H1 (cell line): ENCODE data around the gene DHPS. TPM values are rescaled to one million over a fixed set of nuclear protein-coding genes. Genes with fewer than 3 reads are reported as not detected.
A peak's percentile ranks its signal among the peaks of the same experiment; 100 is the strongest.

Experiments used
- CTCF ChIA-PET: fragments of 300-600 bp; sonication (Branson Sonifier 250); formaldehyde crosslinking; loops from one replicate; lab custom pipeline; 2021; ENCODE audit not compliant: partially characterized antibody; lab: Charles Lee
- POLR2A ChIA-PET: fragments of 300-600 bp; sonication (Branson Sonifier 250); formaldehyde crosslinking; loops from one replicate; lab custom pipeline; 2021; ENCODE audit warnings: inconsistent platforms; ENCODE audit not compliant: partially characterized antibody; lab: Charles Lee
- DNase-seq, 2 experiments: peaks; one replicate each; pipeline versions ENCODE4 v3.0.0 to v3.0.0-alpha.2; 2010 to 2022; ENCODE audit warnings: low spot score in 2 of 2, low read depth in 1 of 2, mixed read lengths in 1 of 2
- FAIRE-seq: peaks from 2 replicates; lab custom pipeline; 2011; peaks lifted over from hg19 to GRCh38; lab: Jason Lieb, UNC
- H2AFZ ChIP-seq: 2 replicates; pipeline ENCODE4 v1.8.1; 2012; ENCODE audit warnings: low read length, inconsistent platforms
- H2AK5ac ChIP-seq: 2 replicates; pipeline ENCODE4 v1.6.1; 2013; ENCODE audit warnings: low read depth, low read length
- H2BK120ac ChIP-seq: replicated peaks from 2 replicates; pipeline ENCODE3; 2013; ENCODE audit warnings: low read depth, low read length, inconsistent platforms
- H2BK12ac ChIP-seq: 2 replicates; pipeline ENCODE4 v1.6.1; 2013; ENCODE audit warnings: low read depth, low read length
- H2BK15ac ChIP-seq: 2 replicates; pipeline ENCODE4 v1.6.1; 2013; ENCODE audit warnings: low read length
- H2BK20ac ChIP-seq: 2 replicates; pipeline ENCODE4 v1.6.1; 2013; ENCODE audit warnings: low read length
- H2BK5ac ChIP-seq: 2 replicates; pipeline ENCODE4 v1.6.1; 2013; ENCODE audit warnings: low read depth, low read length
- H3K14ac ChIP-seq: 2 replicates; pipeline ENCODE4 v1.6.1; 2013; ENCODE audit warnings: inconsistent platforms; ENCODE audit not compliant: insufficient read length
- H3K18ac ChIP-seq: 2 replicates; pipeline ENCODE4 v1.6.1; 2013; ENCODE audit warnings: low read length; ENCODE audit errors: extremely low read depth
- H3K23ac ChIP-seq: 2 replicates; pipeline ENCODE4 v1.6.1; 2013; ENCODE audit warnings: inconsistent platforms; ENCODE audit not compliant: insufficient read length
- H3K23me2 ChIP-seq: 2 replicates; pipeline ENCODE4 v1.6.1; 2013; ENCODE audit warnings: low read depth, low read length
- H3K27ac ChIP-seq: 2 replicates; pipeline ENCODE4 v1.6.1; 2011; ENCODE audit warnings: low read depth, low read length, inconsistent platforms
- H3K27me3 ChIP-seq, 4 experiments: replicated peaks in 1 of 4; 1 replicate in 1 of 4; 2 replicates in 3 of 4; pipeline versions ENCODE4 v1.6.1 to v1.8.1; 2011 to 2013; ENCODE audit warnings: low read length in 3 of 4, mild to moderate bottlenecking in 3 of 4, inconsistent platforms in 2 of 4, mixed read lengths in 2 of 4, moderate library complexity in 1 of 4; ENCODE audit not compliant: control insufficient read depth in 3 of 4, insufficient read depth in 3 of 4; ENCODE audit errors: extremely low read depth in 1 of 4
- H3K36me3 ChIP-seq, 4 experiments: 2 replicates each; pipeline versions ENCODE4 v1.6.1 to v1.8.1; 2011 to 2013; ENCODE audit warnings: mild to moderate bottlenecking in 4 of 4, low read length in 3 of 4, moderate library complexity in 2 of 4, control low read depth in 1 of 4, inconsistent platforms in 1 of 4; ENCODE audit not compliant: insufficient read depth in 4 of 4, control insufficient read depth in 2 of 4
- H3K4ac ChIP-seq: replicated peaks from 2 replicates; pipeline ENCODE3; 2013; ENCODE audit warnings: low read length, low read depth, mixed read lengths, inconsistent platforms; ENCODE audit not compliant: insufficient read length
- H3K4me1 ChIP-seq, 4 experiments: replicated peaks in 1 of 4; 1 replicate in 1 of 4; 2 replicates in 3 of 4; pipeline versions ENCODE4 v1.6.1 to v1.8.1; 2011 to 2013; ENCODE audit warnings: low read length in 3 of 4, inconsistent platforms in 2 of 4, mixed read lengths in 1 of 4; ENCODE audit not compliant: insufficient read depth in 4 of 4, control insufficient read depth in 3 of 4
- H3K4me2 ChIP-seq, 2 experiments: 2 replicates each; pipeline versions ENCODE4 v1.6.1 to v1.8.1; 2011 to 2013; ENCODE audit warnings: low read depth in 2 of 2, low read length in 2 of 2, control low read depth in 1 of 2, inconsistent platforms in 1 of 2, mild to moderate bottlenecking in 1 of 2; ENCODE audit not compliant: insufficient read depth in 1 of 2
- H3K4me3 ChIP-seq, 4 experiments: fragments of 200-600, 300-600 bp in 1 of 4; sonication (generic), shearing (Covaris generic), sonication (Bioruptor Twin) in 1 of 4; 2 replicates each; pipeline versions ENCODE4 v1.5.1 to v1.8.1; 2011 to 2016; ENCODE audit warnings: low read length in 4 of 4, low read depth in 3 of 4, control low read depth in 2 of 4, inconsistent platforms in 2 of 4, mild to moderate bottlenecking in 2 of 4, mixed read lengths in 1 of 4, moderate library complexity in 1 of 4; ENCODE audit not compliant: insufficient read depth in 2 of 4; ENCODE audit errors: extremely low read depth in 1 of 4
- H3K56ac ChIP-seq: replicated peaks from 2 replicates; pipeline ENCODE3; 2013; ENCODE audit warnings: low read depth, mild to moderate bottlenecking, mixed read lengths, low read length, inconsistent platforms; ENCODE audit not compliant: insufficient read length
- H3K79me1 ChIP-seq: 2 replicates; pipeline ENCODE4 v1.6.1; 2013; ENCODE audit warnings: low read depth, low read length, control low read depth
- H3K79me2 ChIP-seq, 2 experiments: 2 replicates each; pipeline versions ENCODE4 v1.6.1 to v1.8.1; 2012 to 2013; ENCODE audit warnings: low read length in 2 of 2, mild to moderate bottlenecking in 2 of 2, inconsistent platforms in 1 of 2; ENCODE audit not compliant: insufficient read depth in 2 of 2, control insufficient read depth in 1 of 2
- H3K9ac ChIP-seq, 4 experiments: replicated peaks in 1 of 4; 1 replicate in 1 of 4; 2 replicates in 3 of 4; pipeline versions ENCODE4 v1.6.1 to v1.8.1; 2011 to 2013; ENCODE audit warnings: low read depth in 3 of 4, low read length in 3 of 4, control low read depth in 2 of 4, mild to moderate bottlenecking in 2 of 4, moderate library complexity in 2 of 4, inconsistent platforms in 1 of 4; ENCODE audit errors: extremely low read depth in 1 of 4
- H3K9me3 ChIP-seq, 2 experiments: 2 replicates each; pipeline versions ENCODE4 v1.6.1 to v1.8.1; 2012 to 2013; ENCODE audit warnings: mild to moderate bottlenecking in 2 of 2, moderate library complexity in 2 of 2, control low read depth in 1 of 2, inconsistent platforms in 1 of 2, low read depth in 1 of 2, low read length in 1 of 2, mixed read lengths in 1 of 2; ENCODE audit not compliant: insufficient read depth in 2 of 2
- H4K20me1 ChIP-seq, 2 experiments: replicated peaks in 1 of 2; 2 replicates each; pipeline versions ENCODE3 to v1.8.1; 2011 to 2013; ENCODE audit warnings: inconsistent platforms in 2 of 2, low read length in 2 of 2, mild to moderate bottlenecking in 1 of 2; ENCODE audit not compliant: insufficient read depth in 2 of 2, control insufficient read depth in 1 of 2
- H4K5ac ChIP-seq: 2 replicates; pipeline ENCODE4 v1.6.1; 2013; ENCODE audit warnings: low read length, low read depth, mixed read lengths, inconsistent platforms; ENCODE audit not compliant: insufficient read length
- H4K8ac ChIP-seq: 2 replicates; pipeline ENCODE4 v1.8.0; 2013; ENCODE audit warnings: mild to moderate bottlenecking, moderate library complexity, low read length, inconsistent platforms; ENCODE audit not compliant: insufficient read depth; ENCODE audit errors: extremely low read depth
- H4K91ac ChIP-seq: replicated peaks from 2 replicates; pipeline ENCODE3; 2013; ENCODE audit warnings: low read length, mixed read lengths, inconsistent platforms; ENCODE audit not compliant: insufficient read length
- EGR1 ChIP-seq: IDR thresholded peaks from 2 replicates; pipeline ENCODE4 v1.6.1; 2011; ENCODE audit warnings: low read depth, low read length, borderline replicate concordance
- FOSL1 ChIP-seq: IDR thresholded peaks from 2 replicates; pipeline ENCODE4 v1.6.1; 2011; ENCODE audit warnings: mild to moderate bottlenecking, low read depth, low read length, moderate library complexity; ENCODE audit not compliant: insufficient read depth
- GTF2F1 ChIP-seq: IDR thresholded peaks from 2 replicates; pipeline ENCODE4 v1.6.1; 2012; ENCODE audit warnings: low read depth, low read length, improper control_type of control experiment, borderline replicate concordance
- MAFK ChIP-seq: IDR thresholded peaks from 2 replicates; pipeline ENCODE4 v1.6.1; 2012; ENCODE audit warnings: low read depth, mild to moderate bottlenecking, improper control_type of control experiment, low read length
- POLR2A ChIP-seq, 2 experiments: IDR thresholded peaks; 1 replicate in 1 of 2; 2 replicates in 1 of 2; pipeline ENCODE4 v1.6.1; 2011; ENCODE audit warnings: low read depth in 2 of 2, low read length in 2 of 2, mild to moderate bottlenecking in 2 of 2; ENCODE audit errors: control extremely low read depth in 1 of 2
- POLR2AphosphoS5 ChIP-seq: IDR thresholded peaks from 2 replicates; pipeline ENCODE4 v1.6.1; 2011; ENCODE audit warnings: low read depth, low read length
- RAD21 ChIP-seq, 2 experiments: IDR thresholded peaks in 1 of 2; conservative IDR thresholded peaks in 1 of 2; 2 replicates each; pipeline ENCODE4 v1.6.1; 2011; ENCODE audit warnings: low read depth in 2 of 2, low read length in 2 of 2, improper control_type of control experiment in 1 of 2, inconsistent platforms in 1 of 2, mild to moderate bottlenecking in 1 of 2, moderate library complexity in 1 of 2
- RXRA ChIP-seq: IDR thresholded peaks from 2 replicates; pipeline ENCODE4 v1.6.1; 2011; ENCODE audit warnings: low read depth, mild to moderate bottlenecking, low read length, moderate library complexity; ENCODE audit not compliant: insufficient read depth
- SP1 ChIP-seq: IDR thresholded peaks from 2 replicates; pipeline ENCODE4 v1.6.1; 2011; ENCODE audit warnings: low read depth, low read length
- SRF ChIP-seq: IDR thresholded peaks from 2 replicates; pipeline ENCODE4 v1.6.1; 2011; ENCODE audit warnings: mild to moderate bottlenecking, low read depth, low read length, moderate library complexity
- TCF12 ChIP-seq: IDR thresholded peaks from 2 replicates; pipeline ENCODE4 v1.6.1; 2011; ENCODE audit warnings: low read depth, mild to moderate bottlenecking, low read length
- USF2 ChIP-seq: IDR thresholded peaks from 2 replicates; pipeline ENCODE4 v1.6.1; 2011; ENCODE audit warnings: low read length, improper control_type of control experiment
- YY1 ChIP-seq: IDR thresholded peaks from 2 replicates; pipeline ENCODE4 v1.6.1; 2011; ENCODE audit warnings: low read depth, mild to moderate bottlenecking, low read length
- WGBS, 2 experiments: shearing (Covaris generic) in 1 of 2; methylation state at CpG; one replicate each; pipeline versions ENCODE4 v1.1.6 to v1.1.7; 2013 to 2015; ENCODE audit warnings: low lambda C conversion rate in 2 of 2, mixed read lengths in 2 of 2, inconsistent platforms in 1 of 2, low coverage in 1 of 2, missing lambda C conversion rate in 1 of 2; ENCODE audit not compliant: insufficient replicate concordance in 2 of 2, insufficient coverage in 1 of 2, insufficient read length in 1 of 2; ENCODE audit errors: extremely low coverage in 1 of 2, missing lambda C conversion rate in 1 of 2; 5-methylcytosine and 5-hydroxymethylcytosine counted together
- polyA plus RNA-seq, 7 experiments: library from polyadenylated mRNA; depleted of rRNA in 3 of 7; stranded (reverse) in 5 of 7; unstranded in 2 of 7; fragments of >200 nt in 5 of 7; fragments of 200-250 nt in 2 of 7; gene quantifications; 1 replicate in 5 of 7; 2 replicates in 1 of 7; 4 replicates in 1 of 7; pipeline versions ENCODE4 v1.2.1 to v1.2.3, GENCODE V29; 2011 to 2013; ENCODE audit warnings: missing spikeins in 2 of 7, mixed read lengths in 2 of 7
- total RNA-seq: library from RNA; stranded (reverse); fragmentation: NEBNext Ultra II Directional; extraction: Animal tissue kit (Norgen Biotek cat#: 25700); gene quantifications from 2 replicates; pipeline ENCODE4 v1.2.1, GENCODE V29; 2021

DHPS gene
- total and polyA plus RNA-seq, 2 of the 8 experiments (the other 6 are each of a cell fraction or from before 2014, with no cell fraction given) = 86.6 to 99.6 TPM

- H2BK12ac ChIP-seq = no peak overlapping the region
- H3K4me2 ChIP-seq = no peak overlapping the region
- H3K14ac ChIP-seq = no peak overlapping the region
- no peak overlapping the region for H3K23ac ChIP-seq
- no peak overlapping the region for H4K5ac ChIP-seq
- H3K4ac ChIP-seq = no peak overlapping the region
- no peak overlapping the region for H3K18ac ChIP-seq
- H2BK15ac ChIP-seq = no peak overlapping the region
- H3K79me2 ChIP-seq = peaks cover 0 to 16% of the 10 kb centered on the region in 2 experiments; a peak in 1 of 4 replicates
- DNase-seq (no peak), FAIRE-seq (no peak)
- H3K4me3 ChIP-seq = no peak overlapping the region
- H4K8ac ChIP-seq = no peak overlapping the region
- H2AFZ ChIP-seq = no peak overlapping the region
- 89% methylated on average over 10 of the region's 10 CpGs; no CpG with 5 or more reads in 1 of the 2 experiments for WGBS, 2 experiments
- no peak overlapping the region for H2BK120ac ChIP-seq
- H3K79me1 ChIP-seq = peaks cover 4% of the 10 kb centered on the region; the same call in 1 of the 2 replicates
- peaks cover 22 to 41% (median 34%) of the 10 kb centered on the region in 4 experiments for H3K36me3 ChIP-seq
- H4K20me1 ChIP-seq = peaks cover 3 to 25% of the 10 kb centered on the region in 2 experiments
- H3K4me1 ChIP-seq = peaks cover 0 to 7% (median 2%) of the 10 kb centered on the region in 4 experiments; a peak in 4 of 7 replicates
- peaks cover 12% of the 10 kb centered on the region for H3K23me2 ChIP-seq
- no peak overlapping the region for H3K56ac ChIP-seq
- no peak overlapping the region for H2BK5ac ChIP-seq
- H3K9me3 ChIP-seq = no peaks in the 10 kb centered on the region
- no peak overlapping the region for H3K9ac ChIP-seq
- H2AK5ac ChIP-seq = no peak overlapping the region
- CTCF ChIA-PET = interaction anchor here (0.5 to 3.1 kb wide), 29 partner anchors 8 to 790 kb away, joined by 3 to 14 read pairs (median 4); partner anchors contain the start of genes GNG14 and ZNF564
- no peaks in the 10 kb centered on the region for H3K27me3 ChIP-seq
- H4K91ac ChIP-seq = no peak overlapping the region
- POLR2A ChIA-PET = interaction anchor here (0.6 to 3.2 kb wide), 13 partner anchors 7 to 111 kb away, joined by 3 to 19 read pairs (median 3); partner anchors contain the start of genes DHPS and FBXW9
- H2BK20ac ChIP-seq = no peak overlapping the region
- no peak overlapping the region for H3K27ac ChIP-seq
- TF ChIP-seq POLR2AphosphoS5 (peak; percentile 52; the same call in 1 of the 2 replicates), POLR2A (IDR thresholded peaks at IDR 0.05; ENCODE audit: control extremely low read depth in 1 of 2, low read depth in 2 of 2, low read length in 2 of 2) (peak in 1 of 2 experiments; percentile 55; a peak in 1 of 3 replicates), USF2 (no peak), SP1 (no peak), RAD21 (IDR thresholded peaks at IDR 0.05 in 1 of 2, conservative IDR thresholded peaks at IDR 0.05 in 1 of 2; ENCODE audit: low read depth in 2 of 2, low read length in 2 of 2) (0 out of 4 replicates have a peak, but pooled peaks of 1 of the 2 experiments have one; percentile 5), RXRA (no peak), MAFK (no peak), FOSL1 (no peak), SRF (no peak), GTF2F1 (no peak), EGR1 (no peak), TCF12 (no peak), YY1 (no peak)
These were observed 8.9 kb downstream of the DHPS start for GRCh38 chr19:12672744-12673143.
